ENCODE data around the gene IL1RL1.

IL1RL1 gene

DNA sequence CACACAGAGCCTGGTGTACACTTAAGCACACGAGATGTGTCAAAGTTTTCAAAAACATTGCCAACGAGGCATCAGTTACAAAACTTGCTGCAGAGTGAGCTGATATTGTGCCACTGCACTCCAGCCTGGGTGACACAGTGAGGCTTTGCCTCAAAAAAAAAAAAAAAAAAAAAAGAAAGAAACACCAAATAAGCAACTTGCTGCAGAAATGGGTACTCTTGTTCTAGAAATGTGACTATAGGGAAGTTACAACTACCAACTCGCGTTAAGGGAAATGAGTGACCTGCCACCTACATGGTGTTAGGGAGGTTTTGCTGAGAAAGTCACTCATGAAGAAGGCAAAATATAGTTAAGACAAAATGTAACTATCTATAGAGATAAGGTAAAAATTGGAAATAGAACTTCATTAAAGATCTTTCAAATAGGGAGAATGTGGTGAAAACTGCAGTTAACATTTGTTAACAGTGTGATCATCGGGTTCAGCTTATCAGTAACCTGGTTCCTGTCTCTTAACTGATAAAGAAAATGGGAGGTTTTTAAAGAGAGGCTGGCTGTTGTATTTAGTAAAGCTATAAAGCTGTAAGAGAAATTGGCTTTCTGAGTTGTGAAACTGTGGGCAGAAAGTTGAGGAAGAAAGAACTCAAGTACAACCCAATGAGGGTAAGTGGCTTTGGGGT is at the start of gene IL1RL1:
Gene IL1RL1, plus strand, starts transcription at position 600 of the 677 bp plus-strand sequence. CDS start 26,702 bp downstream, outside the sequence.
- DNase-seq: no peak

DNA sequence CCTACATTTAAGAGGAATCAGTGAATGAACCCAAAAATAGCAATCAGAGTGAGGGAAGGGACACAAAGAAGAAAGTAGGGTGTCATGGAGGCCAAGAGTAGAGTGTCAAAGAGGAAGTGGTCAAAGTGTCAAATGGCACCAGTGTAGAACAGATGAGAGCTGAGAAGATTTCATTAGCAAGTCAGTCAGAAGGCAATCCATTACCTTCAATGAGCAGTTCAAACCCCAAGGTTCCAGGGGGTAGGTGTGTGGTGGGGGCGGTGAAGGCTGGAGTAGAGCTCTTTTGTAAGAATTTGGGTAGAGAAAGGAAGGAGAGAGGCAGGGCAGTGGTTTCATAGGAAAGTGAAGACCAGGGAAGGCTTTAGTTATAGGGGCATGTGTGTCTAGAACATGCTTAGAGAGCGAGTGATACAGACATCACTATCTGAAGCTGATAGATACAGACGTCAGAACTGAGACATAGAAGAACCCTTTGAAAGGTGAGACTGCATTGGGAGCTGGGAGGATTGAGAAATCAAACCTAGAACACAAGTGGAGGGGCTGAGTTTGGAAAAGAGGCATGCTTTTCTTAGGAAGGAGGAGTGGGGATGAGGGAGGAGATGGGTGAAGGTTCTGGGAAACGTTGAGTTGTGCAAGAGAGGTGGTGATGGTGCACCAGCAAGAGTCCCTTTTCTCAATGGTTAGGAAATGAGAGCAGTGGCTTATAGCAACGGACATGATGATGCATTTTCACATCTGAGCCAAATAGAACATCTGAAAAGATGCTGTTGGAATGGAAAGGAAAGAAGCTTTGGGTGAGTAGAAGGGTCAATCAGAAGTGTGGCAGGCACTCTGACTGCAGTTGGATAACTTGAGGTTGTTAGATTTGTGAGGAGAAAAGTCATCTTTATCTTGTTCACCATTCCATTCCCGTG is 48.9 kb upstream of the IL1RL1 start:
- DNase-seq: no peak

GRCh38 chr2:102264952-102265351 is 46.4 kb upstream of the IL1RL1 start:
- no peak for DNase-seq

DNA sequence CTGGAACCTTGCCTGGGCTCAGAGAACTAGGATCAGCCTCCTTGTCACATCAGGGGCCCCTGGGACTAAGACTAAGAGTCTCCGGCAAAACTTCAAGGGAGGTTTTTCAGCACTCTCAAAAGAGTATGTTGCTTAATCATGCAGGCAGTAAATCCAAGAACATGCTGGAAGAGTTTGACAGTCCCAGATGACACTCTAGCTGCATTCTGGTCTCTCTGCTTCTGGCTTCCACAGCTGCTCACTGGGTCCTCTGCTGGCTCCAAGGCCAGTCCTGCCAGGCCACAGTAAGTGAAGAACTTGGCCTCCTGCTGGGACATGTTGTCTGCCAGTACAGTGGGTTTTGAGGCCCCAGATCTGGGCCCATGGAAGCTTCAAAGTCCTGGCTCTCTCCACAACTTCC is 45.2 kb upstream of the IL1RL1 start:
- no peak for DNase-seq

- DNase-seq: no peak
Measured at GRCh38 chr2:102267774-102268173, 43.6 kb upstream of the IL1RL1 start.

DNA sequence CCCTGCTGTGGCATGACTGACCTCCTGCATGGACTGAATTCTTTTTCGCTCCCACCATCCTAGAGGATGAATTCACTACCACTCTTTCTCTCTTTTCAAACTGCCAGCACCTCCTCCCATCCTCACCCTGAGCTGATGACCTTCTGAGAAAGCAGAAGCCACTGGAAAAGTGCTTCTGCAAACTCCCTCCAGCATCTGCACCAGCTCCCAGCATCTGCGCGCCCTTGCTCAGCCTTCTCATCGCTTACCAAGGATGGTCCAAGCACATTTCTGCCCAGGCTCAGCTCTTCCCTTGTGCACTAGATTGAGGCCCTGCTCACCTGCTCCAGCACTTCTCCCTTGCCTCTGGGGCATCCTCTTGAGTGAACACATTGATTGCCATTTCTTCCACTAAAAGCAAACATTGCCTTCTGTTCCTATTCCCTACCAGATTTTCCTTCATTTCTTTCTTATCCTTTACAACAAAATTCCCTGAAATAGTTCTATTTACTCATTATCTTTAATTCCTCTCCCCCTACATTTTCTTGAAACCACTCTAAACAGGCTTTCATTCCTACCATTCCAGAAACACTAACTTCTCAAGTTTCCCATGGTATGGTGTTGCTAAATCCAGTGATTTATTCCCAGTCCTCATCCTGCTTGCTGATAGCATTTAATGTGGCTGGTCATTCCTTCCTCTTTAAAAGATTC is 42.7 kb upstream of the IL1RL1 start:
- no peak for DNase-seq

DNA sequence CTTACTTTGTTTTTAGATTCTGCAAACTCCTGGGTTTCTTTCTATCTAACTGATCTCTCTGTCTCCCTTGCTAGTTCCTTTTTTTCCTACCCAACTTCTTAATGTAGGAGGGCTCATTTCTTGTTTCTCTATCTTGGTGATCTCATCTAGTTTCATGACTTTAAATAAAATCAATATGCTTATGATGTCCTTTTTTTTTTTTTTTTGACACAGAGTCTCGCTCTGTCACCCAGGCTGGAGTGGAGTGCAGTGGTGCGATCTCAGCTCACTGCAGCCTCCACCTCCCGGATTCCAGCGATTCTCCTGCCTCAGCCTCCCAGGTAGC is 42.2 kb upstream of the IL1RL1 start:
- DNase-seq: no peak

GRCh38 chr2:102271844-102272243 is 39.5 kb upstream of the IL1RL1 start:
- no peak for DNase-seq

GRCh38 chr2:102273619-102274211 is 37.6 kb upstream of the IL1RL1 start:
- no peak for DNase-seq

DNA sequence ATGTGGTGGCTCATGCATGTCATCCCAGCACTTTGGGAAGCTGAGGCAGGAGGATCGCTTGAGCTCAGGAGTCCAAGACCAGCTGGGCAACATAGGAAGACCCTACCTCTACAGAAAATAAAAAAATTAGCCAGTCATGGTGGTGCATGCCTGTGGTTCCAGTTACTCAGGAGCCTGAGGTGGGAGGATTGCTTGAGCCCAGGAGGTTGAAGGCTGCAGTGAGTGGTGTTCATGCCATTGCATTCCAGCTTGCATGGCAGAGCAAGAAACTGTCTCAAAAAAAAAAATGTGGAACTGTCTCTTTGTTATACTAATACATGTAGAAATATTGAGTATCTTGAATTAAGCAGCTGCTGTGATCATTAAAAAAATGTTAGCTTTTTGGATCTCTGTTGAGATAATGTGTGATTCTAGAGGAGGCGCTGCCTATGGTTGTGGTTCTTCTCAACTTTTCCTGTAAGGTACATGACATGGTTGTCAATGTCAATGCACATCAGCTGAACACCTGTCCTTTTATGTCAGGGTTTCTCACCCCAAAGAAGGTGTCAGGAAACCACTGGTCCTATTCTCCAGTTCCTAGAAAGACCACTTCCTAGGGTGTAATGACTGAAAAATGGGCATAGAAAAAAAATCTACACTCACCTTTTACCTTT is 34.7 kb upstream of the IL1RL1 start:
- DNase-seq: no peak

DNA sequence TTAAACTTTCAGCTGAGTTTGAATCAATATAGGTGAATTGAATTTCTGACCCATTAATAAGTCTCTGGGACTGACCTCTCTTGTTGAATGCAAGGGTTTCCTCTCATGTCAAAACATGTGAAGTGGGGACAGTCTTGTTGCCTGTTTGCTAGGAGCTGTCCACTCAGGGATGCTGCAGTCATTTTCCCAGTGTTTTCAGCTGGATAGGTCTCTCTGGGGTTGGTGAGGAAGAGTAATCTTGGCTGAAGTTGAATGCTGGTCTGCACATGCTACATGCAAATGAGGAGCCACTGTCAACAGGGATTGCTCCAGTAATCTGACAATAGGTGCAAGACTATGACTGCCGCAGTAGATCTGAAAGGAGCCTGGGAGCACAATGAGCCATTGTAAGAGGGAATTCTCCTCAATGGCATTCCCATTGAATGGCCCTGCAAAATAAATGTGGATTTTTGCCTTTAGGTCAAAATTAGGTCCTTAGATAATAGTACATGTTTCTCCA is 34.1 kb upstream of the IL1RL1 start:
- DNase-seq: no peak

GRCh38 chr2:102278720-102279390 is 32.5 kb upstream of the IL1RL1 start:
- no peak for DNase-seq

DNA sequence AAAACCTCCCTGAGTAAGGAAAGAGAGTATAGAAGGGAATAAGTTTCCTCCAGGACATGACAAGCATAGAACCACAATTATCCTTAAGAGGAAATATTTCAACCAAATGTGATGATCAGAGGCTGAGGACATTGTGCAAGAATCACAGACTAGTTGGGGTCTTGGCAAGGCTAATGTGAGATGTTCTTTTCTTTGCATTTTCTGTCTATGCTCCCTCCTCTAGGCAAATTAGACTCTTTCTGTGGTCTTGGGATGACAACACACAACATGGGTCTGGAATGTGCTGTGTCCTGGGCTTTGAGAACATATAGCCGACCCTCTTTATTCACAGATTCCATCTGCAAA is 32.0 kb upstream of the IL1RL1 start:
- DNase-seq: no peak

- no peak for DNase-seq
Measured at GRCh38 chr2:102282678-102283091, 28.7 kb upstream of the IL1RL1 start.

- no peak for DNase-seq
Measured at GRCh38 chr2:102283996-102284395, 27.4 kb upstream of the IL1RL1 start.

DNA sequence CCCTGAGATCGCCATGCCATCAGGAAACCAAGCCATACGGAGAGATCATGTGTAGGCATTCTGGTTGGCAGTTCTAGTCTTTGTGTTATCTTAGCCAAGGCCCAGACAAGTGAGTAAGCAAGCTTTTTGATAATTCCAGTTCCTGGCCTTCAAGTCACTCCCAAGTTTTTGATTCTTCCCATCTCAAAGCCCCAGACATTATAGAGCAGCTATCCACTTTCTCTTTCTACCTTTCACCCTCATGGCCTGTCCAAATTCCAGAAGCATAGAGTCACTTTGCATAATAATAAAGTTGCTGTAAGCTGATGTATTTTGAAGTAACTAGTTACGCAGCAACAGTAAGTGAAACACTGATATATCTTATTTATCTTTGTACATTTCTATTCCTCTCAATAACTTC is 26.8 kb upstream of the IL1RL1 start:
- no peak for DNase-seq

- no peak for DNase-seq
Measured at GRCh38 chr2:102285368-102285767, 26.0 kb upstream of the IL1RL1 start.

- no peak for DNase-seq
Measured at GRCh38 chr2:102286041-102286440, 25.3 kb upstream of the IL1RL1 start.

GRCh38 chr2:102289129-102289528 is 22.2 kb upstream of the IL1RL1 start:
- DNase-seq: no peak

DNA sequence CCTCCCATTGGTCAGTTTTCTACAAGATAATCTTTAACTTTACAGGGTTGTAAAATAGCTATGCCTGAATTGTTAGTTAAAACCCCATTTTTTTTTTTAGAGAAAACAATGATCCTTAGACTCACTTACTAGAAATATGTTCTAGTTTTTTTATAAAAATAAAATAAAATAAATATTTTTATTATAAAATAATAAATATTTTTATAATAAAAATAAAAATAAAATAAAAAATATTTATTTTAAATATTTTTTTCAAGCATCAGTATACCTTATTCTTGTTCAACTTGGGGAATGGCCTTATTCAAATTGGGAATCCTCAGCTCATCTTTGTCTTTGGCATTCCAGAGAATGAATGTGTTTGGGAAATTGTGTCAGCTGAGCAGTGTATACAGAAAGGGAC is 20.8 kb upstream of the IL1RL1 start:
- no peak for DNase-seq

- DNase-seq: no peak
Measured at GRCh38 chr2:102291319-102292075, 19.9 kb upstream of the IL1RL1 start.
